GM21576 (cell line): ENCODE data around the gene MRPL20.
"Not testable (repeated sequence)": the region's sequence is repeated elsewhere in the genome, so short reads cannot be mapped to it uniquely, and the experiment has no call there.

ENCODE experiments used
- ATAC-seq: cut with Tn5 transposase; IDR thresholded peaks from one replicate; pipeline ENCODE4 v1.9.1; 2021; ENCODE audit warnings: mild to moderate bottlenecking, moderate library complexity; ENCODE audit not compliant: unreplicated experiment

MRPL20 gene

DNA sequence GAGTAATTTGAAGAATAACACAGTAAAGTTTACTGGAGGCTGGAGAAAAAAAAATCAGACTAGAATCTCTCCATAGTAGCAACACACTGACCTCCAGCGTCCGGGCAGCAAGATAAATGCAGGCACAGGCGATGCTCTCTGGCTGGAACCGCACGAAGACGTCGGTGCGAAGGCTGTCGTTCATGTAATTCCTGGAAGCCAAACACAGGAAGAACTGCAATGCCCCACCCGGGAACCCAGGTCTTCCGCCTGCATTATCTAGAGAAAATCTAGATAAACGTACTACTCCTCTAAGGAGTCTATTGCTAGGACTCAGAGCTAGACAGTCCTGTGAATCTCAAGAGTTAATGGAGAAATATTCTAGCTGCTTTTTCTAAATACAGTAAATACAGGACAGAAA, 16.4 kb downstream of the MRPL20 start:
- no peak for ATAC-seq

DNA sequence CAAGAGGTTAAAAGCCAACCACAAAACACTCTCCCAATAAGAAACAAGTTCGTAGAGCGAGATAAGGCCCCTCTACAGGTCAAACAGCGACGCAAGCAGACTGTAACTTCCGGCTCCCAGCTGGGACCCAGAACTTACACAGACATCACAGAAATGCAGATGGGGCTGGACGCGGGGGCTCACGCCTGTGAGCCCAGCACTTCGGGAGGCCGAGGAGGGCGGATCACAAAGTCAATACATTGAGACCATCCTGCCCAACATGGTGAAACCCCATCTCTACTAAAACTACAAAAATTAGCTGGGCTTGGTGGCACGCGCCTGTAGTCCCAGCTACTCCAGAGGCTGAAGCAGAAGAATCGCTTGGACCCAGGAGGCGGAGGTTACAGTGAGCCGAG, 19.0 kb downstream of the MRPL20 start:
- no peak for ATAC-seq

DNA sequence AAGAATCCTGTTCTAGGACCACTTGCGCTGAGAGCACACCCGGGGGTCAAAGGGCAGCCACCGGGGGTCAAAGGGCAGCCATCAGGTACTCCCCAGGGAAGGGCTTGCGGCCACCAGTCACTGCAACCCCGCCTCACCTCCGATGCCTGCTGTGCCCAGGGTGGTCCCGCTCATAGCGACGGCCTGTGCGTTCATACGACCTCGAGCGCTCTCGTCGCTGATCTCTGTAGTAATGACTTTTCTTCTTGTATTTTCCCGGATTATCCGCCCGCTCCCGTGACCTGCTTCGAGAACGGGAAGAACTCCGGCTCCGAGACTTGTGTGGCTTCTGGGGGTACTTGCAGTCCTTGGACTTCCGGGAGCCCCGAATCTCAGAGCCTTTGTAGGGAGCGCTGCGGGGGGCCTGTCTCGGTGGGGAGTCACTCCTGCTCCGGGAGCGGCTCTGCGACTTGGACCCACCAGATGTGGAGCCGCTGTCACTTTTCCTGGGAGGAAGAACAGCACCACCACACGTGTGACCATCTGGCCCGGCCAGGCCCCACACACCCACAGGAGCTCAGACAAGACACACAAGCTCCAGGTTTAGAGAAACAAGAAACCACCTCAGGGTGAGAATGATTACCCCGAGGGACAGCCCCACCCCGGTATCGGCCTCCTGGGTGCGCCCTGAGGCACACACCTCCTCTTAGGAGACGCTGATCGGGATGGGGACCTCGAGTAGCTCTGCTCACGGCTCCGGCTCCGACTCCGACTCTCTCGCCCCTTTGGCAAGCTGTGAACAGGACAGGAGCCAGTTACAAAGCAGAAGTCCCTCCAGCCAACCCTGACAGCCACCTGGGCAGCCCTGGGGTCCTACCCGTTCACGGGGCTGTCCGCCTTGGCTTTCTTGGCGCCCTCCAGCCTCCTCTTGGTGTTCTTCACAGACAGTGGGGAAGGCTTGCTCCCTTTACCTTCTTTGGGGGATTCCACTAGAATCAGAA, 19.7 kb downstream of the MRPL20 start:
- ATAC-seq = no peak

DNA sequence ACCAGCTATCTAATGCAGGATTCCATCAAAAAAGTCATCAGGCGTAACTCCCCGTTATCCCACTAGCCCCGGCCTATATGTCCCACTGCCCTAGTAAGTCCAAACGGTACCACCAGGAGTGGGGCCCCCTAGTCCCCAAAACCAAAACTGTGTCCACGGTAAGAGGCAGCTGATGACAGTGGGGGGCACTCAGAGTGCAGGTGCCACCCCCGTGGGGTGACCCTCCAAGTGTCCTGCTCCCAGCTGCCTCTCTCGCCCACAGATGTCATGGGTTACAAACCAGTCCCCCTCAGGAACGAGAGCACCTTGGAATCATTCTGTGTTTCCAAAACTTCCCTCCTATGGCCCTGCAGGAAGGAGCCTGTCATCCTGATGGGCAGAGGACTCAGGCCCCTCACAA, 21.2 kb downstream of the MRPL20 start:
- no peak for ATAC-seq

DNA sequence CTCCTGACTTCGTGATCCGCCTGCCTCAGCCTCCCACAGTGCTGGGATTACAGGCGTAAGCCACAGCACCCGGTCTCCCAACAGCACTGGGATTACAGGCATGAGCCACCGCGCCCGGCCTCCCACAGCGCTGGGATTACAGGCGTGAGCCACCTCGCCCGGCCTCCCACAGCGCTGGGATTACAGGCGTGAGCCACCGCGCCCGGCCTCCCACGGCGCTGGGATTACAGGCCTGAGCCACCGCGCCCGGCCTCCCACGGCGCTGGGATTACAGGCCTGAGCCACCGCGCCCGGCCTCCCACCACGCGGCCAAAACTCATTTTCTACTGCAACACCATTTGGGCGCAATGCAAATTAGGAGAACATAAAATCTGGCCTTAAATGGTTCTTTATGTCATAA, 21.8 kb downstream of the MRPL20 start:
- not testable (repeated sequence) for ATAC-seq

DNA sequence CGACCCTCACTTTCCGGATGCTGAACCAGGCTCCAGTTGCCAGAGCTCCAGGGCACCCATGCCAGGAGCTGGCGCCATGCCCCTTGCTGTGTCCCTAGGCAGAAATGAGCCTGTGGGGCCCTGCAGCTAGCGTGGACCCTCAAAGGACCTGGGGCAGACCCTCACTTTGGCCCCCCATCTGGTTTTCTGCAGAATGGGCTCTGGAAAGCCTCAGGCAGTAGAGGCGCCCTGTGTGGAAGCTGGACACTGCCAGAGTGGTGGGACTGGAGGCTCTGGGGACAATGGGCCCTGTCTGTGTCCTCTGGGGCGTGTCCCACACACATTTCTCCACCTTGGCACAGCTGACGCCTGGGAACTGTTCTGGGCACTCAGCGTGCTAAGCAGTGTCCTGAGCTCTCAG, 25.8 kb downstream of the MRPL20 start:
- ATAC-seq = no peak

- no peak for ATAC-seq
Observed at GRCh38 chr1:1380860-1381259, 26.2 kb downstream of the MRPL20 start.

GRCh38 chr1:1377540-1378205, 29.4 kb downstream of the MRPL20 start:
- no peak for ATAC-seq

- no peak for ATAC-seq
Observed at GRCh38 chr1:1376551-1377226, 30.4 kb downstream of the MRPL20 start.

GRCh38 chr1:1374929-1375662, 32.0 kb downstream of the MRPL20 start, which contains the start of gene AURKAIP1:
AURKAIP1 (minus strand) TSS chr1:1375207; CDS start chr1:1374756, 451 bp downstream.
- ATAC-seq = peak; percentile 84

GRCh38 chr1:1374589-1374928, 32.5 kb downstream of the MRPL20 start:
- no peak for ATAC-seq

GRCh38 chr1:1373815-1374588, 33.1 kb downstream of the MRPL20 start:
- no peak for ATAC-seq

DNA sequence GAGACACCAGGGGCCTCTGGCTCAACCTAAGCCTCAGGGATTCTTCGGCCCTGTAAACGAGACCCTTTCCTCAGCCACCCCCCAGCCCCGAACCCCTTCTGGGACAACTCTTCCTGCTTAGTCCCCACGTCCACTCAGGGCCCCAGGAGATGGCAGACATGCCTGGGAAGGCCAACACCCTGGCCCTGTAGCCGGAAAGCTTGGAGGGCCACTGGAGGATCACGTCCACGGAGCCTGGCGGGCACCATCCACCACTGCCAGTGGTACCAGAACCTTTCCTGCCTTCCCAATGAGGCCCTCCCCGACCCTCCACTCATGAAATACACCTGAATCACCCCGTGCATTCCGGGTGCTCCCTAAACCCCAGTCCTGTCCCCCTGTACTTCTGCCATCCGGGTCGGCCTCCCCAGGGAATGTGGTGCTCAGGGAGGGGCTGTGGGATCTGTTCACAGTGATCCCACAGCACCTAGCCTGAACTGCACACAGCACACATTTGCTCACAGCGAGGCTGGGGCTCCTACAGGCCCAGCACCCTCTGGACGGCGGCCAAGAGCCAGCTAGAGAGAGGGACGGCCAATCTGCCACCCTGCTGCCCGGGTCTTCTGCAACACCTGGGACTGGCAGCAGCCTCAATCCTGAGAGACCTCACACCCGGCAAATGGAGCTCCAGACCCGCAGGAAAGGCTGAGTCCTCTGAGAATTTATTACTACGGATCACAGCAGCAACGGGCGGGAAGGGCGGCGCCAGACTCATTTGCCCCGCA, 33.9 kb downstream of the MRPL20 start:
- no peak for ATAC-seq

- ATAC-seq = no peak
Observed at GRCh38 chr1:1371746-1372711, 35.1 kb downstream of the MRPL20 start.

GRCh38 chr1:1371364-1371745, 35.7 kb downstream of the MRPL20 start:
- no peak for ATAC-seq

- ATAC-seq = no peak
Observed at GRCh38 chr1:1370771-1371300, 36.3 kb downstream of the MRPL20 start.

DNA sequence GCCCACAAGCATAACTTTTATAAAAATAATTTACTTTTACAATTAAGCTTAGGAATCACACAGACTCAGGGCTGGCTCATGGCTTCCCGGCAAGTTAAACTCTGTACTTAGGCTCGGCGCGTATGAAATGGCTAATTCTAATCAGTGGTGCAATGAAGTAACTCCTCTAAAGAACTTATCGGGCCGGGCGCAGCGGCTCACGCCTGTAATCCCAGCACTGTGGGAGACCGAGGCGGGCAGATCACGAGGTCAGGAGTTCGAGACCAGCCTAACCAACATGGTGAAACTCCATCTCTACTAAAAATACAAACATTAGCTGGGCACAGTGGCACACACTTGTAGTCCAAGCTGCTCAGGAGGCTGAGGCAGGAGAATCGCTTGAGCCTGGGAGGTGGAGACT, 37.0 kb downstream of the MRPL20 start:
- ATAC-seq = not testable (repeated sequence)

DNA sequence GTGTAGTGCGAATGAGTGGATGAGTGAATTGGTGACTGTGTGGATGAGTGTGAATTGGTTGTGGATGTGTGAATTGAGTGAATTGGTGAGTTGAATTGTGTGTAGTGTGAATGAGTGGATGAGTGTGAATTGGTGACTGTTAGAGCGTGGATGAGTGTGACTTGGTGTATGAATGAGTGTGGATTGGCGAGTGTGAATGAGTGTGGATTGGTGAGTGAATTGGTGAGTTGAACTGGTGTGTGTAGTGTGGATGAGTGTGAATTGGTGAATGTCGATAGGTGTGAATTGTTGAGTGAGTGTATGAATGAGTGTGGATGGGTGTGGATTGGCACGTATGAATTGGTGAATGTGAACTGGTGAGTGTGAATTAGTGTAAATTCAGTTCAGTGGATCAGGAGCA, 39.8 kb downstream of the MRPL20 start:
- ATAC-seq = no peak
